ENCODE results near the gene RGP1.

RGP1 gene

DNA sequence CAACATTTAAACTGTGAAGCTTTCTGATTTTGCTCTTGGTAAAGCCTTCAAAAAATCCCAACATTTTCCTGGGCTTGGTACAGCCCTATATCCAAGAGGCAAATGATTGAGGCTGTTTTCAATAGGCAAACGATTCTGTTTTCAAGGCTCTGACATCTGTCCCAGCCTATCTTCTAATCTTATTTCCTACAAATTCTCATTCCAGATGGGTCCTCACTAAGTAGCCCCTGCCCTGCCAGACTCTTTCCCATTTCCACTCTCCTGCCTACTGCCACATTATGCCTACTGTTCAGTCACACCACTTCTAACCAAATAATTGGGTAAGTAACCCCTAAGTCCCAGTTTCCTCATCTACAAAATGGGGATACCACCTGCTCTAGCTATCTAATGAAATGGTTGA is 3.5 kb upstream of the RGP1 start:
- no peak for DNase-seq

GRCh38 chr9:35746583-35746982 is 2.5 kb upstream of the RGP1 start:
- no peak for DNase-seq

DNA sequence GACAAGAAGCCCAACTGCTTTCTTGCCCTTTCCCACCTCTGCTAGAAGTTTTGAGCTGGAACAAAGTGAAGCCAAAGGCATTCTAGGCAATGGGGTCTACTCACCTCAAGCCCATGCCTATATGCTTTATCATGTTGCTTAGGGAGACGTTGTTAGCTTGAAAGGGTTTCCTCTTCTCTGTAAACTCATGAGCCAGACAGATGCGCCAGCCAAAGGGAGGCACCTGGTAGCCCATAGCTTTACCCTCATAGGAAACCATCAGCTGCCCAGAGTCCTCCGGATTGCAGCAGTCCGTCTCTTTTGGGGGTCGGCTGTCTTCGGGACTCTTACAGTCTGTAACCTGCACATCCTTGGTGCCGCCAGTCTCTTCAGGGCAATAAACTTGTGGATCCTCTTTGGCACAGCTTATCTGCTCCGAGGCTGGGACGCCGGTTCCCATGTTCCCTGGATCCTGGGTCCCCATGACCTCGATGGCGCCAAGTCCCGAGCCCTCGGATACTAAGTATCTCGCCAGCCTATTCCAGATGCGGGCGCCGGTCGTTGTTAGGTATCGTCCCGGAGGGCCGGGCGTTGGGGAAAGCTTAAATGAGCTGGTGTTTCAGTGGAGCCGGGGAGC is 737 bp upstream of the RGP1 start:
- no peak for DNase-seq

GRCh38 chr9:35749515-35750255 is 598 bp downstream of the RGP1 start:
- no peak for DNase-seq

DNA sequence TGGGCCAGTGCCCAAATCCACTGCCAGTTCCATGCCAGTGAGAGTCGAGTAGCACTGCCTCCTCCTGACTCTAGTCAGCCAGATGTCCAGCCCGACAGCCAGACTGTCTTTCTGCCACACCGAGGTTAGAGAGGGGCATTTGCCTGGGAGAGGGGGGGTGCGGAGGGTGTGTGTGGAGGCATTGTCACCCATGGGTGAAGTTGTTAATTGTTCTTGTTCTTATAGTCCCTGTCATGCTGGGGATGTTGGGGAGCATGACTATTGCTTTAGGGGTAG is 1.1 kb downstream of the RGP1 start:
- no peak for DNase-seq

- DNase-seq: no peak
Measured at GRCh38 chr9:35753466-35753865, 4.4 kb downstream of the RGP1 start.

- no peak for DNase-seq
Measured at GRCh38 chr9:35754264-35754663, 5.2 kb downstream of the RGP1 start, which contains the start of gene MSMP. TSS of gene MSMP (minus strand) at chr9:35754276. CDS start at chr9:35754129, 147 bp downstream.

DNA sequence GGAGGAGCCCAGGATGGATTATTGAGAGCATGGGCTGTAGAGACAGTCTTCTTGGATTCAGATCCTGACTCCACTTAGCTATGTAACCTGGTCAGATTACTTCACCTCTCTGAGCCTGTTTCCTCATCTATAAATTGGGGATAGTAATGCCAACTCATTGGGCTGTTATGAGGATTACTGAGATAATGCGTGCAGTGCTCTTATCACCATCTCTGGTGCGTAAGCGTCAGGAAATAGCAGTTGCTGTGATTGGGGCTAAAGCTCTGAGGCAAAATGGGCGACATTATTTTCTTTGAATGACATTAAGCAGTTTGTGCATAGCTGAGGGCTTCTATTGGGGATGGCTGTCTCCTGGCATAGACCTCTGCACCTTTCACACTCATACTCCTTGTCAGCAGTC is 6.0 kb downstream of the RGP1 start:
- no peak for DNase-seq

GRCh38 chr9:35756275-35757225 is 7.5 kb downstream of the RGP1 start:
- peak; percentile 70 for DNase-seq

DNA sequence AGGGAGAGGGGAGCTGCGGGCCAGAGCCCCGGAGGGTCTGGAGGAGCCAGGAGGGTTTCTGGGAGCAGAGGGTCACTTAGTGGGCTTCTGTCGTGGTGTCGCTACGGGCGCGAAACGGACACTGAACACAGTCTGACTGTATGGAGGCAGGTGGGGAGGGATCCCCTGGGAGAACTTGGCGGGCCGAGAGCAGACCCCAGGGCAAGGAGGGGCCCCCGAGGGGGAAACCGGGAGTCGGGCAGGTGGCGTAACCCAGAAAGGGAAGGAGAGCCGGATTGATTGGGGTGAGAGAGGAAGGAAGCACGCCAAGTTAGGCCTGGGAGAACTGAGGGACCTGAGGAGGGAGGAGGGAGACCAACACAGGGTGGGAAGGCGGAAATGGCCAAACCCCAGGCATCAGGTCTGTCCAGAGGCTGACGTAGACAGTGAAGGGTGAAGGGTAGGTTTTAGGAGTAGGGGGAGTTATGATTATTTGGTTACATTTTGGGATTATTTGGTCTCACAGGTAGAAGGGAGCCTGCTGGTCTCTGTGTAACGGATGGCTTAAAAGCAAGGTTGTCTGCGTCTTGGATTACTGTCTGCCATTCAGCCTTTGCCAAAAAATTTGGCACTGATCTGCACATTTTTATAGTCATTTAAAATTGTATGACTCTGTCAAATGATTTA is 8.3 kb downstream of the RGP1 start:
- DNase-seq: peak; percentile 26

DNA sequence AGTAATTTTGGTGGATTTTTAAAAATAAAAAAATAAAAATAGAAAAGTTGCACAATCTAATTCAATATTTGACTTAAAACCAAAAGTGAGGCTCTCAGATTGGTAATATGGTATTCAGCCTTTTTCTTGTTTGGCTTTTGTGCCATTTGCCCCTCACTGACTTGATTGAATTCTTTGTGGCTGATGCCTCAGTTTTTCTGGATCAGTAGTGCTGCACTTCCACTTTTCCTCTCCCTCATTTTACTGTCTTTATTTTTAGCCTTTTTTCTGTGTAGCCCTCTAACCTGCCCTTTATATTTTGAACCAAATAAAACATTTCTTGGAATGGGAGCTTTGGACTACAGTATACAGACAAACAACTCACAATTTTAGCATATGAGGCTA is 8.8 kb downstream of the RGP1 start:
- DNase-seq: no peak

- no peak for DNase-seq
Measured at GRCh38 chr9:35758475-35759050, 9.5 kb downstream of the RGP1 start.

GRCh38 chr9:35759795-35760194 is 10.7 kb downstream of the RGP1 start:
- DNase-seq: no peak

GRCh38 chr9:35760651-35761050 is 11.6 kb downstream of the RGP1 start:
- DNase-seq: peak; percentile 24

DNA sequence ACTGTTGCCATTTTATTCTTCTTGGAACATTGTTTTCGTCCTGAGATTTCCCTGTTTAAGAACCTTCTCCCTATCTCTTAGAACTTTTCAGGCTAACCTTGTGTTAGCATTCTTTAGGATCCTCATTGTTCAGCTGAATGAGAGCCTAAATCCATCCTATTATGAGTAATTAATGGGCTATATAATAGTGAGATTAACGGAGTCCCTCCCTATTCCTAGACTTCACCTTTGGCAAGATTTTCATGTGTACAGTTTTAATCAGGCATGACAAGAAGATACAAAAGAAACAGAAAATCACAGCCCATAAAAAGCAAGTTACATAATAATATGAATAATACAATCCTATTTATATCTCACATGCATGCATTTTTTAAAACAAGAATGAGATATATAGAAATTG is 14.1 kb downstream of the RGP1 start:
- no peak for DNase-seq

DNA sequence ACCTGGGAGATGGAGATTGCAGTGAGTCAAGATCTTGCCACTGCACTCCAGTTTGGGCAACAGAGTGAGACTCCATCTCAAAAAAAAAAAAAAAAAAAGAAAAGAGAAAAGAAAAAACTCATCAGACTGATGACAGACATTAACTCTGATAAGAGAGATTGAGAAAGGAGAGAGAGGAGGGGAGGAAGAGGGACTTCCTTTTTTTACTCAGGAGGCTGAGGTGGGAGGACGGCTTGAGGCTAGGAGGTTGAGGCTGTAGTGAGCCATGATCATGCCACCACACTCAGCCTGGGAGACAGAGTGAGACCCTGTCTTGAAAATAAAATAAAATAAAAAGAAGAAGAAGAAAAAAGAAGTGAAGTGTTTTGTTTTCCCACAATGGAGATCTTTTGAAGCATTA is 14.7 kb downstream of the RGP1 start:
- DNase-seq: no peak

GRCh38 chr9:35766997-35767396 is 17.9 kb downstream of the RGP1 start:
- DNase-seq: no peak

GRCh38 chr9:35767458-35767857 is 18.4 kb downstream of the RGP1 start:
- DNase-seq: no peak

DNA sequence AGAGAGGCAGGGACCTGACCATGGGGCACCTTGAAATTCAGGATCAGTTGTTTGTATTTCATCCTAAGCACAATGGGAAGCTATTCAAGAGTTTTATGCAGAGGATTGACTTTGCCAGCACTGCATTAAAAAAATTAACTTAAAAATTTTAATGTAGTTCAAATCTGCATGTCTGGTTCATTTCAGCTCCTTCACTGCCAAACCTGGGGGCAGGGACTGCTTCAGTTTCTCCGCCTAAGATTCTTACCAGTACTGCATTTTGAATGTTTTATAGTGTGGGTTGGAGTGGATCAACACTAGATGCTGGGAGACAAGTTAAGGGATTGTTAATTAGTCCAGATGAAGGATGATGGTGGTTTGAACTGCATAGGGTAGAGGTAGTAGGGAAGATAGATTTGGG is 20.7 kb downstream of the RGP1 start:
- DNase-seq: no peak

DNA sequence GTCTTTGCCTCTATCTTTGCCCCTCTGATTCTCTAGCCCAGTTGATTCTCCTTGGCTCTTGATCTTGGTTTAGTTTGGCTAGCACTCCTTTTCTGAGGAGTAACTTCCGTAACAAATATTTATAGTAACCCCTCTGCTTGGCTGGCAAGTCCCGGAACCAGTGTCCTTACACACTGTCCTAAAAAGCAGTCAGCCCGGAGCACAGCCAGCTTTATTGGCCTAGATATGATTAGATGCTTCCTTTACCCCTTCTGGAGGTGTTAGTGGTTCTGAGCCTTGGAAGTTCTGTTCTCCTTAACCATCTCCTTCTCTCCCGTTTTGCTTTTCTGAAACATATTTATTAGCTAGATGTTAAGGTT is 22.0 kb downstream of the RGP1 start:
- no peak for DNase-seq

DNA sequence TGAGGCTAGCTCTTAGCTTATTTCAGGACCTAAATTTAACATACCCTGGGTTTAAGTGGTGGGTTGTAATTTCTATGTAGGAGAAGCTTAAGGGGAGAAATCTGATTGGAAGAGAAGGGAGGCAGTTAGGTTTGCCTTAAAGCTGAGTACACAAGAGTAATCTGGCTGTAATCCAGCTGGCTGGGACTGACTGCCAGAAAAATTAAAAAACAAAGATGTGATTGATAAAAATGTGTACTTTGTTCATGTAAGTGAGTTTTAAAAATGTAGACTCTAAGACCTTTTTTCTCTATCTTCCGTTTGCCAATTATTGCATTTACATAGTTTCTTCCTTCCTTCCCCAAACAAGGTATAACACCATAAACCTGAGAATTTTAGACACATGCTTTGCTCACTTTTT is 22.4 kb downstream of the RGP1 start:
- DNase-seq: no peak

- DNase-seq: no peak
Measured at GRCh38 chr9:35771943-35772342, 22.9 kb downstream of the RGP1 start.
